ENCODE results near the gene AR. TPM values are rescaled to one million over a fixed set of nuclear protein-coding genes. Genes with fewer than 3 reads are reported as not detected.
"Not testable (repeated sequence)": the region's sequence is repeated elsewhere in the genome, so short reads cannot be mapped to it uniquely, and the experiment has no call there.

Gene AR
- total RNA-seq, 4 donors from 2014 or later: 6.8 to 9.9 (median 8.2) TPM

- no peak overlapping the region for H3K27ac ChIP-seq
- no peak for TF ChIP-seq CTCF (IDR thresholded peaks at IDR 0.05 in 4 of 5, conservative IDR thresholded peaks at IDR 0.05 in 1 of 5)
- TF ChIP-seq POLR2A (IDR thresholded peaks at IDR 0.05): no peak
- intact Hi-C loops (cut with DNase I; ENCODE audit: low total_unique reads): no loop called here
- H3K4me3 ChIP-seq: no peak overlapping the region
- no peaks in the 10 kb centered on the region for H3K36me3 ChIP-seq
- H3K4me1 ChIP-seq: no peaks in the 10 kb centered on the region
- ATAC-seq (no peak), DNase-seq (no peak)
- H3K9me3 ChIP-seq: no peaks in the 10 kb centered on the region
- in situ Hi-C loops (cut with MboI; ENCODE audit: low sequenced_read_pairs in 4 of 4): no loop called here
- H3K27me3 ChIP-seq: no peaks in the 10 kb centered on the region
Observed at GRCh38 chrX:67652543-67652942, 108.7 kb downstream of the AR start.

GRCh38 chrX:67654301-67654700 is 110.5 kb downstream of the AR start:
- Histone ChIP-seq H3K4me1 (no peaks in the 10 kb centered on the region), H3K36me3 (no peaks in the 10 kb centered on the region), H3K27ac (no peak overlapping the region), H3K27me3 (no peaks in the 10 kb centered on the region), H3K4me3 (no peak overlapping the region), H3K9me3 (no peaks in the 10 kb centered on the region)
- ATAC-seq (no peak), DNase-seq (no peak)
- in situ Hi-C loops (cut with MboI; ENCODE audit: low sequenced_read_pairs in 4 of 4) (no loop called here), intact Hi-C loops (cut with DNase I; ENCODE audit: low total_unique reads) (no loop called here)
- TF ChIP-seq CTCF (IDR thresholded peaks at IDR 0.05 in 4 of 5, conservative IDR thresholded peaks at IDR 0.05 in 1 of 5): no peak
- no peak for TF ChIP-seq POLR2A (IDR thresholded peaks at IDR 0.05)

GRCh38 chrX:67665583-67665982 is 121.8 kb downstream of the AR start:
- in situ Hi-C loops (cut with MboI; ENCODE audit: low sequenced_read_pairs in 4 of 4) (no loop called here), intact Hi-C loops (cut with DNase I; ENCODE audit: low total_unique reads) (no loop called here)
- no peaks in the 10 kb centered on the region for H3K27me3 ChIP-seq
- peak in 1 of 2 donors; percentile 45 for ATAC-seq
- no peak overlapping the region for H3K4me3 ChIP-seq
- H3K27ac ChIP-seq: peak overlapping the region in 3 of 4 donors; percentile 3 to 23 (median 14)
- no peaks in the 10 kb centered on the region for H3K9me3 ChIP-seq
- H3K36me3 ChIP-seq: no peaks in the 10 kb centered on the region
- no peak for DNase-seq
- H3K4me1 ChIP-seq: no peaks in the 10 kb centered on the region
- TF ChIP-seq CTCF (IDR thresholded peaks at IDR 0.05 in 4 of 5, conservative IDR thresholded peaks at IDR 0.05 in 1 of 5) (no peak), POLR2A (IDR thresholded peaks at IDR 0.05) (no peak)

DNA sequence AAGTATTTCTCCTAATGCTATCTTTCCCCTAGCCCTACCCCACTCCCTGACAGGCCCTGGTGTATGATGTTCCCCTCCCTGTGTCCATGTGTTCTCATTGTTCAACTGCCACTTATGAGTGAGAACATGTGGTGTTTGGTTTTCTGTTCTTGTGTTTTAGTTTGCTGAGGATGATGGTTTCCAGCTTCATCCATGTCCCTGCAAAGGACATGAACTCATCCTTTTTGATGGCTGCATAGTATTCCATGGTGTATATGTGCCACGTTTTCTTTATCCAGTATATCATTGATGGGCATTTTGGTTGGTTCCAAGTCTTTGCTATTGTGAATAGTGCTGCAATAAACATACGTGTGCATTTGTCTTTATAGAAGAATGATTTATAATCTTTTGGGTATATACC is 126.9 kb downstream of the AR start:
- H3K27me3 ChIP-seq; in situ Hi-C loops (cut with MboI; ENCODE audit: low sequenced_read_pairs in 4 of 4); H3K4me3 ChIP-seq; H3K36me3 ChIP-seq; DNase-seq; intact Hi-C loops (cut with DNase I; ENCODE audit: low total_unique reads); H3K9me3 ChIP-seq; H3K27ac ChIP-seq; ATAC-seq: not testable (repeated sequence)
- H3K4me1 ChIP-seq: peaks cover 0 to 13% of the 10 kb centered on the region in 2 donors

- in situ Hi-C loops (cut with MboI; ENCODE audit: low sequenced_read_pairs in 4 of 4): no loop called here
- H3K27ac ChIP-seq: no peak overlapping the region
- H3K27me3 ChIP-seq: no peaks in the 10 kb centered on the region
- no peaks in the 10 kb centered on the region for H3K9me3 ChIP-seq
- TF ChIP-seq CTCF (IDR thresholded peaks at IDR 0.05 in 4 of 5, conservative IDR thresholded peaks at IDR 0.05 in 1 of 5) (no peak), POLR2A (IDR thresholded peaks at IDR 0.05) (no peak)
- ATAC-seq (no peak), DNase-seq (no peak)
- intact Hi-C loops (cut with DNase I; ENCODE audit: low total_unique reads): no loop called here
- H3K36me3 ChIP-seq: no peaks in the 10 kb centered on the region
- H3K4me1 ChIP-seq: peaks cover 0 to 15% of the 10 kb centered on the region in 2 donors
- H3K4me3 ChIP-seq: no peak overlapping the region
Observed at GRCh38 chrX:67673741-67674274, 130.0 kb downstream of the AR start.
